ENCODE results near the gene PI4KB.

The PI4KB gene

DNA sequence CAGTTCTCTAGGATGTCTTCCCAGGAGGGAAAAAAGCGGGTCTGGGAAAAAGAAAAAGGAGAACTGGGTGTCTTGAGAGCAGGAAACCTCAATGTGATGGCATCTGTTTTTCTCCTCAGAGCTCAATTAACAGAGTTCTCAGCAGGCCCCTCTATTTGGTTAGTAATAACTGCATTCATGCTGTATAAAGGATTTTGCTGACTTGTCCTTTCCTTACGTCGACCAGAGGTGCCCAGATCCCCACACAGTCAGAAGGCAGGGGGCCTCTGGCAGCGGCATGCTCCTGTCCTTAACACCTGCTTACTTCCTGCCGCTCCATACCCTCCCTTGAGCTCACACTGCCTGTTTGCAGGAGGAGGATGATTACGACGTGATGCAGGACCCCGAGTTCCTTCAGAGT lies 60.4 kb downstream of the PI4KB start:
- no peak for DNase-seq (ENCODE audit: low read depth)
- TF ChIP-seq CTCF (IDR thresholded peaks at IDR 0.05; ENCODE audit: low read depth, low read length, missing control alignments), result no peak
- H3K4me3 ChIP-seq (ENCODE audit: low read depth, low read length), result no peak overlapping the region
- in situ Hi-C loops (cut with HindIII; ENCODE audit: low sequenced_read_pairs), result no loop called here

- no peak for DNase-seq (ENCODE audit: low read depth)
- TF ChIP-seq CTCF (IDR thresholded peaks at IDR 0.05; ENCODE audit: low read depth, low read length, missing control alignments), result no peak
- no peak overlapping the region for H3K4me3 ChIP-seq (ENCODE audit: low read depth, low read length)
- in situ Hi-C loops (cut with HindIII; ENCODE audit: low sequenced_read_pairs), result no loop called here
Measured at GRCh38 chr1:151266315-151266714, 60.9 kb downstream of the PI4KB start.

GRCh38 chr1:151265446-151266236 lies 61.6 kb downstream of the PI4KB start:
- TF ChIP-seq CTCF (IDR thresholded peaks at IDR 0.05; ENCODE audit: low read depth, low read length, missing control alignments), result no peak
- no peak overlapping the region for H3K4me3 ChIP-seq (ENCODE audit: low read depth, low read length)
- no peak for DNase-seq (ENCODE audit: low read depth)
- in situ Hi-C loops (cut with HindIII; ENCODE audit: low sequenced_read_pairs), result no loop called here

GRCh38 chr1:151259351-151259750 lies 67.9 kb downstream of the PI4KB start:
- no peak for DNase-seq (ENCODE audit: low read depth)
- TF ChIP-seq CTCF (IDR thresholded peaks at IDR 0.05; ENCODE audit: low read depth, low read length, missing control alignments), result no peak
- no peak overlapping the region for H3K4me3 ChIP-seq (ENCODE audit: low read depth, low read length)
- in situ Hi-C loops (cut with HindIII; ENCODE audit: low sequenced_read_pairs), result no loop called here

DNA sequence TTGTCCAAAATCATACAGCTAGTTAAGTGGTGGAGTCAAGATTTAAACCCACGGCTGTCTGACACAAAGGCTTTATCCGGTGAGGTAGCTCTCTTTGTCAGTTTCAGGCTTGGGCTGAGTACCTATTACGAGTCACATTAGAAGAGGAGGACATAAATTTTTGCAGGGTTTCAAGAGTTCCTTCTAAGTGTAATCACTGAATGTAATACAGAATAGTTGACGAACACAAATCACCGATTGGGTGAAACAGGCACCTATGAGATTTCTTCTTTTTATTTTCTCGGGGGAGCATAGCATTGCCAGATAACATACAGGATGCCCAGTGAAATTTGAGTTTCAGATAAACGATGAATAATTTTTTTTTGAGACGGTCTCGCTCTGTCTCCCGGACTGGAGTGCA lies 71.8 kb downstream of the PI4KB start:
- no peak for DNase-seq (ENCODE audit: low read depth)
- no peak for TF ChIP-seq CTCF (IDR thresholded peaks at IDR 0.05; ENCODE audit: low read depth, low read length, missing control alignments)
- H3K4me3 ChIP-seq (ENCODE audit: low read depth, low read length), result peak overlapping the region; percentile 90
- in situ Hi-C loops (cut with HindIII; ENCODE audit: low sequenced_read_pairs), result no loop called here

DNA sequence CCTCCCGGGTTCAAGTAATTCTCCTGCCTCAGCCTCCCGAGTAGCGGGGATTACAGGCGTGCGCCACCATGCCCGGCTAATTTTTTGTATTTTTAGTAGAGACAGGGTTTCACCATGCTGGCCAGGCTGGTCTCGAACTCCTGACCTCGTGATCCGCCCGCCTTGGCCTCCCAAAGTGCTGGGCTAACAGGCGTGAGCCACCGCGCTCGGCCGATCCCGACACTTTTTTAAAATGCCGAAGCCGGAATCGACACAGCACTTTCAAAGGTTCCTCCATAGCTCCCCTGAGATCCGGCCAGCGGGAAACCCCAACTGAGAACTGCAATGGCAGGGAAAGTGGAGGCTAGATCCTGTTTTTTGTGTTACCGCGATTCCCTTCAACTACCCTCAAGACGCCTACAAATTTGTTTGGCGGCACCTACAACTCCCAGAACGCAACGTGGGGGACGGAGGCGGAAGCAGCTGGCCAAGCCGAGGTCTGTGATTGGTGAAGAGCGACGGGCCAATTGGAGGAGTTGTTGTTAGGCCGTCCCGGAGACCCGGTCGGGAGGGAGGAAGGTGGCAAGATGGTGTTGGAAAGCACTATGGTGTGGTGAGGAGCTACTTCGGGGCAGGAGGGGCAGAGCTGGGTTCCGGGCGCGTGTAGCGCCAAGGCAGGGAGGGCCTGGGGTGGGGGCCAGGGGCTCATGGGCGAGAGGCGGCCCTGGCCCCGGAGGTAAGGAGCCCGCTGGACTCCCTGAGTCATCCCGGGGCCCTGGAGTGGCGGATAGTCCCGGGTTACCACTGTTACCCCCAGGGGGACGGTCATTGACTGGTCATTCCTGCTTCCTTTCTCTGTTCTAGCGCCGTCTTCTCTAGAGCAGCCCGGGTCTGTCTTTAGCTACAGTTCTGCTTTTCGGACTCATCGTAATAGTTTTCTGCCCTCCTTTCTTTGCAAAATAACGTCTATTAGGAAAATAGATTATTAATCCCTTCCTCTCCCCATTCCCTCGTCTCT lies 72.7 kb downstream of the PI4KB start, which contains the start of gene PSMD4:
Gene PSMD4, plus strand, starts transcription at position 518 of the 997 bp plus-strand sequence. Its CDS starts 49 bp downstream, at position 567.
- H3K4me3 ChIP-seq (ENCODE audit: low read depth, low read length), result peak within 1 kb of the TSS; percentile 90
- TF ChIP-seq CTCF (IDR thresholded peaks at IDR 0.05; ENCODE audit: low read depth, low read length, missing control alignments), result no peak
- DNase-seq (ENCODE audit: low read depth), result peak; percentile 94
- in situ Hi-C loops (cut with HindIII; ENCODE audit: low sequenced_read_pairs), result no loop called here
